Small intestine (tissue), 7 donors: Measurements from ENCODE around the gene TRIM54. TPM values are rescaled to one million over a fixed set of nuclear protein-coding genes. Genes with fewer than 3 reads are reported as not detected.
"Not testable (repeated sequence)": the region's sequence is repeated elsewhere in the genome, so short reads cannot be mapped to it uniquely, and the experiment has no call there.

Experiments
- DNase-seq, 2 donors: peaks; one replicate each; pipeline versions ENCODE4 v3.0.0 to v3.0.0-alpha.2; 2013
- FAIRE-seq: peaks from 2 replicates; lab custom pipeline; 2012; peaks lifted over from hg19 to GRCh38; lab: Jason Lieb, UNC
- H3K27ac ChIP-seq, 3 donors: one replicate each; pipeline ENCODE4 v1.5.1; 2013; ENCODE audit warnings: low read length in 2 of 3, mild to moderate bottlenecking in 2 of 3, control low read depth in 1 of 3, inconsistent platforms in 1 of 3, low read depth in 1 of 3, moderate library complexity in 1 of 3
- H3K27me3 ChIP-seq, 3 donors: one replicate each; pipeline ENCODE4 v1.6.1; 2013; ENCODE audit warnings: low read length in 3 of 3, inconsistent platforms in 1 of 3; ENCODE audit not compliant: control insufficient read depth in 3 of 3, insufficient read depth in 3 of 3
- H3K36me3 ChIP-seq, 3 donors: one replicate each; pipeline ENCODE4 v1.6.1; 2013; ENCODE audit warnings: low read length in 3 of 3, inconsistent platforms in 1 of 3, low read depth in 1 of 3, mild to moderate bottlenecking in 1 of 3, moderate library complexity in 1 of 3; ENCODE audit not compliant: control insufficient read depth in 3 of 3, insufficient read depth in 2 of 3
- H3K4me1 ChIP-seq, 3 donors: one replicate each; pipeline ENCODE4 v1.6.1; 2013; ENCODE audit warnings: low read length in 2 of 3, inconsistent platforms in 1 of 3, low read depth in 1 of 3, mild to moderate bottlenecking in 1 of 3, moderate library complexity in 1 of 3; ENCODE audit not compliant: control insufficient read depth in 3 of 3, insufficient read depth in 2 of 3
- H3K4me3 ChIP-seq, 3 donors: one replicate each; pipeline ENCODE4 v1.5.1; 2013; ENCODE audit warnings: low read length in 3 of 3, control low read depth in 1 of 3, inconsistent platforms in 1 of 3, low read depth in 1 of 3, mild to moderate bottlenecking in 1 of 3, moderate library complexity in 1 of 3
- H3K9me3 ChIP-seq, 2 donors: one replicate each; pipeline ENCODE4 v1.6.1; 2013; ENCODE audit warnings: low read depth in 1 of 2, low read length in 1 of 2; ENCODE audit not compliant: control insufficient read depth in 2 of 2, insufficient read depth in 1 of 2
- WGBS, 3 donors: extraction: QIAGEN DNeasy Blood & Tissue Kit; methylation state at CpG; one replicate each; pipeline ENCODE4 v1.1.7; 2013; 5-methylcytosine and 5-hydroxymethylcytosine counted together
- polyA plus RNA-seq, 4 donors: library from polyadenylated mRNA; stranded (reverse) in 3 of 4; unstranded in 1 of 4; fragments of 200-250 nt in 3 of 4; fragments of 120-200 nt in 1 of 4; gene quantifications; one replicate each; pipeline versions ENCODE4 v1.2.1 to v1.2.3, GENCODE V29; 2013
- donor health status: healthy with polysubstance abuse.
- donor health status: control.
- donor health status: control.
- donor health status: Bipolar disorder and iron deficiency.
- donor health status: healthy.

Gene TRIM54
- polyA plus RNA-seq, 4 donors = 0.31 to 5.4 (median 1.9) TPM

DNA sequence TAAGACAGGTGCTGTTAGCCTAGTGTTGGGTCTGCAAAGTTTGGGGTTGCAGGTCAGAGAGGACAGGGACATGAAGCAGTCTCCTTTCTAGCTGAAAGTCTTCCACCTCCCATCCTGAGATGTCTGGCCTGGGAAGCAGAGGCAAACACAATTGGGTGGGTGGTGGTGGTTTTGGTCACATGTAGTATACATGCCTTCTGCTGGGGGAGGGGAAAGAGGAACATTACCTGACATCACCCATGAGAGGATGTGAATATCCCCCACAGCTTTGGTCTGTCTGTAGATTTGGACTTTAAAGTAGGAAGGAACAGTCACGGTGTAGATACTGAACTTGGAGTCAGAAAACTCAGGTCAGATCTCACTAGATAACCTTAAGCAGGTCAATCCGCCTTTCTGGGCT is 11.6 kb upstream of the TRIM54 start:
- DNase-seq (no peak), FAIRE-seq (no peak)
- H3K9me3 ChIP-seq = no peaks in the 10 kb centered on the region
- no peak overlapping the region for H3K27ac ChIP-seq
- no peaks in the 10 kb centered on the region for H3K4me1 ChIP-seq
- 46 to 60% (median 54%) methylated on average over 2 of the region's 2 CpGs for WGBS, 3 donors
- no peak overlapping the region for H3K4me3 ChIP-seq
- peaks cover 0 to 63% (median 2%) of the 10 kb centered on the region in 3 donors for H3K27me3 ChIP-seq
- no peaks in the 10 kb centered on the region for H3K36me3 ChIP-seq

GRCh38 chr2:27271631-27272340 is 10.4 kb upstream of the TRIM54 start:
- Histone ChIP-seq H3K36me3 (no peaks in the 10 kb centered on the region), H3K27ac (no peak overlapping the region), H3K4me3 (no peak overlapping the region), H3K4me1 (no peaks in the 10 kb centered on the region), H3K27me3 (peaks cover 0 to 55% (median 0%) of the 10 kb centered on the region in 3 donors), H3K9me3 (no peaks in the 10 kb centered on the region)
- no peak for FAIRE-seq
- DNase-seq = no peak
- WGBS, 3 donors = 40 to 52% (median 51%) methylated on average over 11 of the region's 11 CpGs

GRCh38 chr2:27272537-27273522 is 9.4 kb upstream of the TRIM54 start:
- not testable (repeated sequence) for H3K9me3 ChIP-seq, H3K36me3 ChIP-seq, H3K4me1 ChIP-seq, H3K27ac ChIP-seq, FAIRE-seq, DNase-seq, H3K4me3 ChIP-seq
- peaks cover 0 to 53% (median 0%) of the 10 kb centered on the region in 3 donors for H3K27me3 ChIP-seq
- 40 to 62% (median 45%) methylated on average over 15 of the region's 15 CpGs for WGBS, 3 donors

- WGBS, 3 donors = 82% methylated on average over 37 to 39 of the region's 39 CpGs
- DNase-seq (no peak), FAIRE-seq (no peak)
- no peaks in the 10 kb centered on the region for H3K9me3 ChIP-seq
- no peak within 1 kb of the TSS for H3K27ac ChIP-seq
- H3K4me3 ChIP-seq = no peak within 1 kb of the TSS
- H3K27me3 ChIP-seq = peaks cover 0 to 42% (median 0%) of the 10 kb centered on the region in 3 donors
- no peaks in the 10 kb centered on the region for H3K36me3 ChIP-seq
- H3K4me1 ChIP-seq = no peaks in the 10 kb centered on the region
Observed at GRCh38 chr2:27275211-27276150, 6.7 kb upstream of the TRIM54 start, which contains the start of gene DNAJC5G. Gene DNAJC5G (plus strand): TSS chr2:27275433. CDS start chr2:27276729, 1,296 bp downstream.

DNA sequence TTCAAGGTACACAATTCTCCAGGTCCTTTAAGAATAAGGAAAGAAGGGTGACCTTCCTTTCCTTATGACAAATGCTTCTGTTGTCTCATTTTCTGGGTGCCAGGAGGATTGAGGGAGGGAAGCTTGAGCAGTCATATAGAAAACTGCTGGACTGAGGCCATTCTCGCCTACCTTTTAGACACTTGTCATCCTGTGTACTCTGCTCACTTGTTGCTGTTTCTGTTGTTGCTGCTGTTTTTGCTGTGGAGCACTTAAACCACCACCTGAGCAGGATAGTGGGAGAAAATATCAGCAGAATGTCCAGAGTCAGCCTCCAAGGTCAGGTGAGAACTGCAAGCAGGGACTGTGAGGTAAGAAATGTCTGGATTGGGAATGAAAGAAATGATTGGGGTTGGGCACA is 4.2 kb upstream of the TRIM54 start:
- no peaks in the 10 kb centered on the region for H3K9me3 ChIP-seq
- 50 to 75% (median 71%) methylated on average over 1 of the region's 1 CpG for WGBS, 3 donors
- DNase-seq (no peak), FAIRE-seq (no peak)
- peaks cover 0 to 34% (median 10%) of the 10 kb centered on the region in 3 donors for H3K27me3 ChIP-seq
- H3K36me3 ChIP-seq = no peaks in the 10 kb centered on the region
- H3K4me1 ChIP-seq = no peaks in the 10 kb centered on the region
- H3K4me3 ChIP-seq = no peak overlapping the region
- no peak overlapping the region for H3K27ac ChIP-seq

DNA sequence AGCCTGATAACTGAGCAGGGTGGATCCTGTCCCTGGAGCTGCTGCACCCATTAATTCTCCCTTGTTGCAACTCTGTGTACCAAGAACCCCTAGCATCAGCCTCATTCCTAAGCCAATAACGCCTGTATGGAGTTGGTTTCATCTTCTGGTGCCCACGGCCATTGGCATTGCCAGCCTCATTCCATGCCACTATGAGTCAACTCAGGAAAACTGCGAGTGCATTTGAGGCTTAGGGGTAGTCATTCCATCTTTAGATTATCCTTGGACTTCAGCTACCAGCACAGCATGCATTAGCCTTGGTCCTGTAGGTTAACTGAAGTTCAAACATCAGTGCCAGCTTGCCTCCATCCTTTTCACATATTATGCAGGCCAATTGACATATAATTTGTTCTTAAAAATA is 1.4 kb upstream of the TRIM54 start:
- DNase-seq = no peak
- Histone ChIP-seq H3K4me1 (no peaks in the 10 kb centered on the region), H3K4me3 (no peak overlapping the region), H3K9me3 (no peaks in the 10 kb centered on the region), H3K27me3 (peaks cover 0 to 42% (median 14%) of the 10 kb centered on the region in 3 donors), H3K36me3 (no peaks in the 10 kb centered on the region), H3K27ac (no peak overlapping the region)
- 49 to 74% (median 54%) methylated on average over 3 of the region's 3 CpGs for WGBS, 3 donors
- no peak for FAIRE-seq

DNA sequence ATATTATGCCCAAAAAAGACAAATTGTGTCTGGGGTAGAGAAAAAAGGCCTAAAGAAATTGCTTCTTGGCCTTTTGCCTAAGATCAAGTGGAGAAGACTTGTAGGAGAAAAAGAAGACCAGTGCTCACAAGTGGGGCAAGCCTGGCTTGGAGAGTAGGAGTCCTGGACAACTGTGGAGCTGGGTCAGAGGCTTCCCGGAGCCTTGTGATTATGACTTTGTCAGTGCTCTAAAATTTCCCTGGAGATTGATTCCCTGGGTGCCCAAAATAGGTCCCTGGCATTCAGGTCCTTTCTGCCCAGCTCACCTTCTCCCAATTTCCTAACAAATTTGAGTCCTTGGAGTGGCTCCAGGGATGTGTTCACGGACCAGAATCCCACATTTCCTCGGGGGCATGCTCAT is 787 bp upstream of the TRIM54 start:
- 53 to 71% (median 64%) methylated on average over 3 of the region's 3 CpGs for WGBS, 3 donors
- peaks cover 0 to 46% (median 14%) of the 10 kb centered on the region in 3 donors for H3K27me3 ChIP-seq
- no peak overlapping the region for H3K27ac ChIP-seq
- H3K4me3 ChIP-seq = no peak overlapping the region
- no peaks in the 10 kb centered on the region for H3K36me3 ChIP-seq
- H3K9me3 ChIP-seq = no peaks in the 10 kb centered on the region
- H3K4me1 ChIP-seq = no peaks in the 10 kb centered on the region
- FAIRE-seq = no peak
- DNase-seq = no peak
